Subcutaneous abdominal adipose tissue (tissue), 5 donors: ENCODE results near the gene ERBB4.
"Not testable (repeated sequence)": the region's sequence is repeated elsewhere in the genome, so short reads cannot be mapped to it uniquely, and the experiment has no call there.

Source experiments
- H3K27ac ChIP-seq: one replicate; pipeline ENCODE4 v1.7.0; 2013; ENCODE audit warnings: low read depth, mild to moderate bottlenecking, inconsistent platforms, low read length, moderate library complexity
- H3K27me3 ChIP-seq, 5 donors: one replicate each; pipeline ENCODE4 v1.7.0; 2013; ENCODE audit warnings: low read length in 5 of 5, inconsistent platforms in 1 of 5; ENCODE audit not compliant: control insufficient read depth in 5 of 5, insufficient read depth in 4 of 5
- H3K36me3 ChIP-seq, 5 donors: one replicate each; pipeline ENCODE4 v1.7.0; 2013; ENCODE audit warnings: low read length in 5 of 5; ENCODE audit not compliant: control insufficient read depth in 5 of 5, insufficient read depth in 5 of 5
- H3K4me1 ChIP-seq, 5 donors: one replicate each; pipeline ENCODE4 v1.7.0; 2013; ENCODE audit warnings: low read length in 5 of 5, mild to moderate bottlenecking in 3 of 5, moderate library complexity in 1 of 5; ENCODE audit not compliant: control insufficient read depth in 5 of 5, insufficient read depth in 5 of 5
- H3K4me3 ChIP-seq, 5 donors: one replicate each; pipeline ENCODE4 v1.7.0; 2013; ENCODE audit warnings: low read length in 5 of 5, low read depth in 1 of 5
- H3K9ac ChIP-seq, 5 donors: one replicate each; pipeline ENCODE4 v1.7.0; 2013; ENCODE audit warnings: low read length in 5 of 5, mild to moderate bottlenecking in 4 of 5, moderate library complexity in 3 of 5
- H3K9me3 ChIP-seq, 5 donors: one replicate each; pipeline ENCODE4 v1.7.0; 2013; ENCODE audit warnings: low read length in 5 of 5; ENCODE audit not compliant: control insufficient read depth in 5 of 5
- donor health status: healthy.
- donor health status: healthy.
- donor health status: healthy.
- donor health status: healthy.
- donor health status: healthy.

ERBB4 gene

GRCh38 chr2:212254339-212254738, 284.3 kb downstream of the ERBB4 start:
- H3K27ac ChIP-seq: no peak overlapping the region

GRCh38 chr2:212249451-212249850, 289.2 kb downstream of the ERBB4 start:
- Histone ChIP-seq H3K36me3 (no peaks in the 10 kb centered on the region), H3K27ac (no peak overlapping the region), H3K4me3 (no peak overlapping the region)

More at GRCh38 chr2:212254339-212254738, 284.3 kb downstream of the ERBB4 start:
- Histone ChIP-seq H3K4me1 (no peaks in the 10 kb centered on the region), H3K9ac (no peak overlapping the region), H3K9me3 (no peaks in the 10 kb centered on the region), H3K4me3 (no peak overlapping the region), H3K27me3 (no peaks in the 10 kb centered on the region), H3K36me3 (no peaks in the 10 kb centered on the region)

GRCh38 chr2:212245880-212246279, 292.7 kb downstream of the ERBB4 start:
- Histone ChIP-seq H3K27me3 (no peaks in the 10 kb centered on the region), H3K4me3 (no peak overlapping the region), H3K27ac (no peak overlapping the region), H3K9me3 (no peaks in the 10 kb centered on the region), H3K36me3 (no peaks in the 10 kb centered on the region), H3K9ac (no peak overlapping the region), H3K4me1 (no peaks in the 10 kb centered on the region)

More at GRCh38 chr2:212249451-212249850, 289.2 kb downstream of the ERBB4 start:
- Histone ChIP-seq H3K9me3 (no peaks in the 10 kb centered on the region), H3K9ac (no peak overlapping the region), H3K4me1 (no peaks in the 10 kb centered on the region), H3K27me3 (no peaks in the 10 kb centered on the region)

GRCh38 chr2:212242724-212243123, 295.9 kb downstream of the ERBB4 start:
- no peaks in the 10 kb centered on the region for H3K27me3 ChIP-seq
- H3K9ac ChIP-seq: no peak overlapping the region
- H3K9me3 ChIP-seq: no peaks in the 10 kb centered on the region
- H3K27ac ChIP-seq: no peak overlapping the region
- H3K4me3 ChIP-seq: no peak overlapping the region
- H3K4me1 ChIP-seq: peaks cover 0 to 3% (median 0%) of the 10 kb centered on the region in 5 donors
- H3K36me3 ChIP-seq: no peaks in the 10 kb centered on the region

- not testable (repeated sequence) for H3K27ac ChIP-seq, H3K4me3 ChIP-seq, H3K9me3 ChIP-seq, H3K27me3 ChIP-seq, H3K36me3 ChIP-seq, H3K4me1 ChIP-seq, H3K9ac ChIP-seq
Observed at GRCh38 chr2:212238152-212238551, 300.4 kb downstream of the ERBB4 start.

GRCh38 chr2:212237350-212238095, 301.1 kb downstream of the ERBB4 start:
- Histone ChIP-seq H3K27ac (no peak overlapping the region), H3K4me1 (peaks cover 0 to 3% (median 0%) of the 10 kb centered on the region in 5 donors), H3K9me3 (no peaks in the 10 kb centered on the region), H3K4me3 (no peak overlapping the region), H3K27me3 (no peaks in the 10 kb centered on the region), H3K9ac (no peak overlapping the region), H3K36me3 (no peaks in the 10 kb centered on the region)

GRCh38 chr2:212228743-212229171, 309.8 kb downstream of the ERBB4 start:
- no peaks in the 10 kb centered on the region for H3K36me3 ChIP-seq
- H3K9ac ChIP-seq: no peak overlapping the region
- no peak overlapping the region for H3K27ac ChIP-seq
- peaks cover 0 to 5% (median 0%) of the 10 kb centered on the region in 5 donors for H3K4me1 ChIP-seq
- no peak overlapping the region for H3K4me3 ChIP-seq
- H3K27me3 ChIP-seq: no peaks in the 10 kb centered on the region
- no peaks in the 10 kb centered on the region for H3K9me3 ChIP-seq

GRCh38 chr2:212227755-212228154, 310.8 kb downstream of the ERBB4 start:
- H3K27me3 ChIP-seq: no peaks in the 10 kb centered on the region
- no peak overlapping the region for H3K4me3 ChIP-seq

GRCh38 chr2:212226114-212226513, 312.5 kb downstream of the ERBB4 start:
- Histone ChIP-seq H3K36me3 (no peaks in the 10 kb centered on the region), H3K9ac (no peak overlapping the region)

More at GRCh38 chr2:212227755-212228154, 310.8 kb downstream of the ERBB4 start:
- peaks cover 0 to 7% (median 0%) of the 10 kb centered on the region in 5 donors for H3K4me1 ChIP-seq
- H3K9ac ChIP-seq: no peak overlapping the region
- H3K36me3 ChIP-seq: no peaks in the 10 kb centered on the region
- no peaks in the 10 kb centered on the region for H3K9me3 ChIP-seq
- no peak overlapping the region for H3K27ac ChIP-seq

GRCh38 chr2:212223696-212224095, 314.9 kb downstream of the ERBB4 start:
- no peaks in the 10 kb centered on the region for H3K27me3 ChIP-seq
- no peak overlapping the region for H3K9ac ChIP-seq
- peaks cover 0 to 7% (median 0%) of the 10 kb centered on the region in 5 donors for H3K4me1 ChIP-seq
- H3K4me3 ChIP-seq: no peak overlapping the region
- no peaks in the 10 kb centered on the region for H3K36me3 ChIP-seq
- no peaks in the 10 kb centered on the region for H3K9me3 ChIP-seq
- H3K27ac ChIP-seq: no peak overlapping the region

More at GRCh38 chr2:212226114-212226513, 312.5 kb downstream of the ERBB4 start:
- Histone ChIP-seq H3K9me3 (no peaks in the 10 kb centered on the region), H3K4me3 (no peak overlapping the region), H3K27ac (no peak overlapping the region), H3K27me3 (no peaks in the 10 kb centered on the region), H3K4me1 (peaks cover 0 to 7% (median 0%) of the 10 kb centered on the region in 5 donors)
